Measurements from ENCODE around the gene APCDD1L. TPM values are rescaled to one million over a fixed set of nuclear protein-coding genes. Genes with fewer than 3 reads are reported as not detected.
"Not testable (repeated sequence)": the region's sequence is repeated elsewhere in the genome, so short reads cannot be mapped to it uniquely, and the experiment has no call there.

The APCDD1L gene
- total and polyA plus RNA-seq, 7 donors: 0.22 to 1.9 (median 0.84) TPM; not detected in 1

DNA sequence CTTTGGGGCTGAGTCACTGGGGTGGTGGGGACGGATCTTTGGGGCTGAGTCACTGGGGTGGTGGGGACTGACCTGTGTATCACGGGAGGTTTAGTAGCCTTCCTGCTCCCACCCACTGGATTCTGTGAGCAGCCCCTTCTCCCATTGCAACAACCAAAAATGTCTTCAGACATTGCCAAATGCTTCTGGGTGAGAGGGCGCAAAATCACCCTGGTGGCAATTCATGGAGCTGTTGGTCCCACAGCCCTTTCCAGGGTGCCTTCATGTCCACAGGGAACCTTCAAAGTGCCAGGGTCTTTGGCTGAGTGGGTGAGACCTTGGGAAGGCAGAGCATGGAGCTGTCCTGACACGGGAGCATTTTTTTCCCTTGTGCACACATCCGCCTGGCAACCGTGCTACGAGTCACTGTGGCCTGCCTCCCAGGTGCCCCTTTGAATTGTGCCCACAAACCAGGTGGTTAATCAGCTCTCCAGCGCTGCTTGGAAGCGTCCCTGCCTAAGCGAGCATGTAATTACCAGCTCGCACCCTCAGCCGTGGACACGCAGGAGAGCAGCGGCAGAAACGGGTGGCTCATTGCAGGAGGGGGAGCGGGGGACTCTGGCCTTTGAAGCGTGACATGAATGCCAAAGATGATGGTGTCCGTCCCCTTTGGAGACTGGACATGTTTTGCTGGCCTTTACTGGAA, 27.4 kb upstream of the APCDD1L start:
- WGBS, 2 donors: 76 to 81% methylated on average over 18 of the region's 18 CpGs

DNA sequence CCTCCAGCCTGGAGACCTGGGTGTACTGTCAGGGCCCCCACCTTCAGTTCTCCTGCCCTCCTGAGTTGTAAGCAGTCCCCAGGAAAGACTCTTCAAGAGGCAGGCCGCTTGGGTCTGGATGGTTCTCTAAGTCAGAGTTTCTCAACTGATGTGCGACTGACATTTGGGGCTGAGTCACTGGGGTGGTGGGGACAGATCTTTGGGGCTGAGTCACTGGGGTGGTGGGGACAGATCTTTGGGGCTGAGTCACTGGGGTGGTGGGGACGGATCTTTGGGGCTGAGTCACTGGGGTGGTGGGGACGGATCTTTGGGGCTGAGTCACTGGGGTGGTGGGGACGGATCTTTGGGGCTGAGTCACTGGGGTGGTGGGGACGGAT, 26.8 kb upstream of the APCDD1L start:
- H3K9me3 ChIP-seq: peaks cover 0 to 12% (median 4%) of the 10 kb centered on the region in 4 donors
- intact Hi-C loops (cut with DNase I); H3K4me1 ChIP-seq; H3K36me3 ChIP-seq; H3K27ac ChIP-seq; H3K27me3 ChIP-seq; H3K4me3 ChIP-seq: not testable (repeated sequence)
- DNase-seq: peak; percentile 35
- WGBS, 2 donors: 73 to 75% methylated on average over 5 of the region's 6 CpGs

More for the DNA sequence above, 27.4 kb upstream of the APCDD1L start:
- DNase-seq: peak; percentile 38
- H3K27ac ChIP-seq: no peak overlapping the region
- no peaks in the 10 kb centered on the region for H3K27me3 ChIP-seq
- peaks cover 0 to 10% (median 5%) of the 10 kb centered on the region in 4 donors for H3K4me1 ChIP-seq
- peaks cover 0 to 11% (median 4%) of the 10 kb centered on the region in 4 donors for H3K9me3 ChIP-seq
- intact Hi-C loops (cut with DNase I): no loop called here
- TF ChIP-seq POLR2AphosphoS5 (IDR thresholded peaks at IDR 0.05): no peak
- TF ChIP-seq POLR2A (IDR thresholded peaks at IDR 0.05): no peak
- TF ChIP-seq, protein P1, sequence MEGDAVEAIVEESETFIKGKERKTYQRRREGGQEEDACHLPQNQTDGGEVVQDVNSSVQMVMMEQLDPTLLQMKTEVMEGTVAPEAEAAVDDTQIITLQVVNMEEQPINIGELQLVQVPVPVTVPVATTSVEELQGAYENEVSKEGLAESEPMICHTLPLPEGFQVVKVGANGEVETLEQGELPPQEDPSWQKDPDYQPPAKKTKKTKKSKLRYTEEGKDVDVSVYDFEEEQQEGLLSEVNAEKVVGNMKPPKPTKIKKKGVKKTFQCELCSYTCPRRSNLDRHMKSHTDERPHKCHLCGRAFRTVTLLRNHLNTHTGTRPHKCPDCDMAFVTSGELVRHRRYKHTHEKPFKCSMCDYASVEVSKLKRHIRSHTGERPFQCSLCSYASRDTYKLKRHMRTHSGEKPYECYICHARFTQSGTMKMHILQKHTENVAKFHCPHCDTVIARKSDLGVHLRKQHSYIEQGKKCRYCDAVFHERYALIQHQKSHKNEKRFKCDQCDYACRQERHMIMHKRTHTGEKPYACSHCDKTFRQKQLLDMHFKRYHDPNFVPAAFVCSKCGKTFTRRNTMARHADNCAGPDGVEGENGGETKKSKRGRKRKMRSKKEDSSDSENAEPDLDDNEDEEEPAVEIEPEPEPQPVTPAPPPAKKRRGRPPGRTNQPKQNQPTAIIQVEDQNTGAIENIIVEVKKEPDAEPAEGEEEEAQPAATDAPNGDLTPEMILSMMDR (IDR thresholded peaks at IDR 0.05): no peak
- no peak for TF ChIP-seq EP300 (IDR thresholded peaks at IDR 0.05)
- H3K4me3 ChIP-seq: no peak overlapping the region
- H3K36me3 ChIP-seq: no peaks in the 10 kb centered on the region

DNA sequence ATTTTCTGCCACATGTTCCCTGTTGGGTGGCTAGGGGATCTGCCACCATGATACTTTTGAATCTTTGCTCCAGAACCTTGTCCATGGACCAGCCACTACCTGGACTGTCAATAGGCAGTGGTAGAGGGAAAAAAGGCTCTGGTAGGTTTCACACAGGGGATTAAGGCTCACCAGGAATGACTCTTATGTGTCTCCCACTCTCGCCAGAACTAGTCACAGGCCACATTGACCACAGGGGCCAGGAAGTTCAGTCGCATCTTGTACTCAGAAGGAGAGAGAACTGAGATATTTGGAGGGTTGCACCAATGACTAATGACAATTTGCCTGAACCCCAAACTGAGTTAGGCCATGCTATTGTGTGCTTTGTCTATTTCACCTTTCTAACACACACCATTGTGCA, 23.6 kb upstream of the APCDD1L start:
- DNase-seq: peak; percentile 6
- TF ChIP-seq POLR2A (IDR thresholded peaks at IDR 0.05) (no peak), POLR2AphosphoS5 (IDR thresholded peaks at IDR 0.05) (no peak), EP300 (IDR thresholded peaks at IDR 0.05) (no peak)
- TF ChIP-seq, protein P1 (IDR thresholded peaks at IDR 0.05): no peak
- no peak overlapping the region for H3K27ac ChIP-seq
- intact Hi-C loops (cut with DNase I): no loop called here
- no peaks in the 10 kb centered on the region for H3K27me3 ChIP-seq
- 86 to 88% methylated on average over 2 of the region's 2 CpGs for WGBS, 2 donors
- H3K4me3 ChIP-seq: no peak overlapping the region
- H3K36me3 ChIP-seq: no peaks in the 10 kb centered on the region
- peaks cover 0 to 12% (median 4%) of the 10 kb centered on the region in 4 donors for H3K9me3 ChIP-seq
- H3K4me1 ChIP-seq: no peaks in the 10 kb centered on the region

DNA sequence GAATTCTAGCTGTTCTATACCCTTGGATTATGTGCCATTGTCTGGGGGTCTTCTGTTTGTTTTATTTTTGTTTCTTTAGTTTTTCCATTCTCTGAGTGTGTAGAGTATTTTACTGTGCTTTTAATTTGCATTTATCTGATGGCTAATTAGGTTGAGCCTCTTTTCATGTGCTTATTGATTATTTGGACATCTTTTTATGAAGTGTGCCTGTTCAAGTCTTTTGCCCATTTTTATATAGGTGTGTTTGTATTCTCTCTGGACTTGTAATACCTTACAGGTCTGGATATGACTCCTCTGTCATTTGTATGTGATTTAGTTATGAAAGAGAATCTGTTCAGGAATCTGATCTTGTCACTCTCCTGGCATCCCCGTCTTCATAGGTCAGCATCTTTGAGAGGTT, 22.6 kb upstream of the APCDD1L start:
- no peaks in the 10 kb centered on the region for H3K27me3 ChIP-seq
- no peak overlapping the region for H3K27ac ChIP-seq
- no peak overlapping the region for H3K4me3 ChIP-seq
- no peak for TF ChIP-seq POLR2AphosphoS5 (IDR thresholded peaks at IDR 0.05)
- TF ChIP-seq EP300 (IDR thresholded peaks at IDR 0.05): no peak
- TF ChIP-seq POLR2A (IDR thresholded peaks at IDR 0.05): no peak
- TF ChIP-seq, protein P1 (IDR thresholded peaks at IDR 0.05): no peak
- WGBS, 2 donors: 87 to 92% methylated on average over 1 of the region's 1 CpG
- no peak for DNase-seq
- intact Hi-C loops (cut with DNase I): no loop called here
- no peaks in the 10 kb centered on the region for H3K36me3 ChIP-seq
- H3K9me3 ChIP-seq: peaks cover 0 to 12% (median 4%) of the 10 kb centered on the region in 4 donors
- no peaks in the 10 kb centered on the region for H3K4me1 ChIP-seq

DNA sequence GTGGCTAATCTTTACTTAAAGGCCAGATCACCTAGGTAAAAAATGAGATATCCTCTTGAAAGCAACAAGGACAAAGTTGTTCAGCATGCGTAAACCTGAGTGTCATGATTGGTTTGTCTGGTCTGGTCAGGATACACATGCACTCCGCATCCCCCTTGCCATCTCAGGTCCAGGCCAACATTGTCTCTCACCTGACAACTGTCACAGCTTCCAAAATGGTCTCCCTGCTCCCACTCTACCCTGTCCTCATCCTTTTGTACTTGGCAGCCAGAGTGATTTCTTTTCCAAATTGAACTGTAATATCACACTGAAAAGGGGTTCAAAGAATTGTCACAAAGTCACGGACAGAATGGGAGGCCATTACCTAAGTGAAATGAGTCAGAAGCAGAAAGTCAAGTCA, 21.1 kb upstream of the APCDD1L start:
- Histone ChIP-seq H3K4me3 (no peak overlapping the region), H3K27ac (no peak overlapping the region), H3K27me3 (no peaks in the 10 kb centered on the region), H3K9me3 (peaks cover 0 to 23% (median 10%) of the 10 kb centered on the region in 4 donors), H3K36me3 (no peaks in the 10 kb centered on the region), H3K4me1 (no peaks in the 10 kb centered on the region)
- intact Hi-C loops (cut with DNase I): no loop called here
- TF ChIP-seq POLR2AphosphoS5 (IDR thresholded peaks at IDR 0.05) (no peak), POLR2A (IDR thresholded peaks at IDR 0.05) (no peak), EP300 (IDR thresholded peaks at IDR 0.05) (no peak)
- TF ChIP-seq, protein P1 (IDR thresholded peaks at IDR 0.05): no peak
- DNase-seq: peak; percentile 3
- WGBS, 2 donors: 92 to 96% methylated on average over 3 of the region's 3 CpGs

Measured in sigmoid colon (tissue), 7 donors.